ENCODE data around the gene SUDS3. TPM values are rescaled to one million over a fixed set of nuclear protein-coding genes. Genes with fewer than 3 reads are reported as not detected.

SUDS3 gene
- total RNA-seq, 1 experiment from 2014 or later, result 50.5 TPM

DNA sequence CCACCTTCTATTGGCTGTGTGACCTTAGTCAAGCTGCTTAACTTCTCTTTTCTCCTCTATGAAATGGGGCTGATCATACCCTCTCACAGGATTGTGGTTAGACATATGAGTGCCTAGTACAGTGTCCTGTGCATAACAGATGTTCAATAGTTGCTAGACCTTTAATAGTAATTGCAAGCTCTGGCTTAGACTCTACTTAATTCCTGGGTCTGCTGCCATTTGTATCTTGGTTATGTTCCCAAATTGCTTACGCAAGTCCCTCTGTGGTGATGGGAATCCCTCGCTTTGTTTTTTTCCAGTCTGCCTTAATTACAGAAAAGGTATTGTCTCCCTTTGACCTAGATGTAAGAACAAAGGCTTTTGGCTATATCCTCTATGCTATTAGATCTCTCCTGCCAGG is 15.1 kb downstream of the SUDS3 start:
- H3K9me3 ChIP-seq (ENCODE audit: control insufficient read depth, low read depth, low read length), result no peaks in the 10 kb centered on the region
- H4K5ac ChIP-seq (ENCODE audit: insufficient read length, low read depth, low read length), result no peak overlapping the region
- no peak overlapping the region for H2BK15ac ChIP-seq (ENCODE audit: low read depth, low read length)
- H3K18ac ChIP-seq (ENCODE audit: insufficient read length, low read depth, low read length), result no peak overlapping the region
- no peak overlapping the region for H2AK5ac ChIP-seq (ENCODE audit: insufficient read length, low read length)
- no peak overlapping the region for H3K56ac ChIP-seq (ENCODE audit: insufficient read length, low read depth, low read length)
- H3K4me2 ChIP-seq (ENCODE audit: insufficient read depth, insufficient read length, low read length), result no peak overlapping the region
- H3K4me1 Mint-ChIP-seq, result no peaks in the 10 kb centered on the region
- WGBS (ENCODE audit: extremely low coverage, insufficient read length, low lambda C conversion rate), result no CpG with 5 or more reads among the region's 2 CpGs
- no peaks in the 10 kb centered on the region for H3K79me2 ChIP-seq (ENCODE audit: insufficient read depth, low read length)
- H3T11ph ChIP-seq (ENCODE audit: low read length), result no peak overlapping the region
- no peak overlapping the region for H4K91ac ChIP-seq (ENCODE audit: insufficient read length, low read depth, low read length)
- no peak overlapping the region; a peak in 1 of 7 replicates for H3K27ac Mint-ChIP-seq
- H3K36me3 Mint-ChIP-seq (ENCODE audit: insufficient read depth in 1 of 3, low read depth in 3 of 3), result peaks cover 35 to 89% (median 87%) of the 10 kb centered on the region in 3 experiments; a peak in 6 of 7 replicates
- no peaks in the 10 kb centered on the region for H3K79me1 ChIP-seq (ENCODE audit: insufficient read depth, low read depth, low read length, poor library complexity, severe bottlenecking)
- no peak overlapping the region for H3K9ac ChIP-seq (ENCODE audit: extremely low read depth, insufficient read length, low read length)
- H3K27ac ChIP-seq (ENCODE audit: insufficient read length, low read depth, low read length), result no peak overlapping the region
- H3K4me3 Mint-ChIP-seq, result no peak overlapping the region
- no peak overlapping the region for H3K14ac ChIP-seq (ENCODE audit: insufficient read depth, low read length)
- H3K27me3 ChIP-seq (ENCODE audit: insufficient read depth, low read length), result no peaks in the 10 kb centered on the region
- TF ChIP-seq, protein P1, sequence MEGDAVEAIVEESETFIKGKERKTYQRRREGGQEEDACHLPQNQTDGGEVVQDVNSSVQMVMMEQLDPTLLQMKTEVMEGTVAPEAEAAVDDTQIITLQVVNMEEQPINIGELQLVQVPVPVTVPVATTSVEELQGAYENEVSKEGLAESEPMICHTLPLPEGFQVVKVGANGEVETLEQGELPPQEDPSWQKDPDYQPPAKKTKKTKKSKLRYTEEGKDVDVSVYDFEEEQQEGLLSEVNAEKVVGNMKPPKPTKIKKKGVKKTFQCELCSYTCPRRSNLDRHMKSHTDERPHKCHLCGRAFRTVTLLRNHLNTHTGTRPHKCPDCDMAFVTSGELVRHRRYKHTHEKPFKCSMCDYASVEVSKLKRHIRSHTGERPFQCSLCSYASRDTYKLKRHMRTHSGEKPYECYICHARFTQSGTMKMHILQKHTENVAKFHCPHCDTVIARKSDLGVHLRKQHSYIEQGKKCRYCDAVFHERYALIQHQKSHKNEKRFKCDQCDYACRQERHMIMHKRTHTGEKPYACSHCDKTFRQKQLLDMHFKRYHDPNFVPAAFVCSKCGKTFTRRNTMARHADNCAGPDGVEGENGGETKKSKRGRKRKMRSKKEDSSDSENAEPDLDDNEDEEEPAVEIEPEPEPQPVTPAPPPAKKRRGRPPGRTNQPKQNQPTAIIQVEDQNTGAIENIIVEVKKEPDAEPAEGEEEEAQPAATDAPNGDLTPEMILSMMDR (conservative IDR thresholded peaks at IDR 0.05), result no peak
- no peaks in the 10 kb centered on the region for H3K23me2 ChIP-seq (ENCODE audit: insufficient read length, low read depth, low read length, poor library complexity, severe bottlenecking)
- H3K27me3 Mint-ChIP-seq (ENCODE audit: low read depth), result no peaks in the 10 kb centered on the region
- no peaks in the 10 kb centered on the region for H3K9me3 Mint-ChIP-seq
- no peak overlapping the region for H4K8ac ChIP-seq (replicated peaks; ENCODE audit: insufficient read length, low read depth, low read length)
- no peak overlapping the region for H2BK120ac ChIP-seq (ENCODE audit: low read depth, low read length, poor library complexity, severe bottlenecking)
- no peak overlapping the region for H2BK5ac ChIP-seq (ENCODE audit: insufficient read length, low read length)
- H3K23ac ChIP-seq (ENCODE audit: insufficient read length, low read depth, low read length), result no peak overlapping the region
- no peak overlapping the region for H2BK20ac ChIP-seq (ENCODE audit: low read depth, low read length, poor library complexity, severe bottlenecking)
- H3K4me1 ChIP-seq (ENCODE audit: insufficient read depth, low read length), result no peaks in the 10 kb centered on the region
- H3K4ac ChIP-seq (ENCODE audit: low read depth, low read length), result no peak overlapping the region
- DNase-seq, result no peak
- no peak overlapping the region for H2BK12ac ChIP-seq (ENCODE audit: insufficient read length, low read depth, low read length)
- H2AFZ ChIP-seq (ENCODE audit: low read length), result no peak overlapping the region
- no peaks in the 10 kb centered on the region for H4K20me1 ChIP-seq (ENCODE audit: control insufficient read depth, insufficient read depth, insufficient read length)
